Gastrocnemius medialis (tissue), 4 donors: ENCODE measurements around the gene ZIM2. TPM values are rescaled to one million over a fixed set of nuclear protein-coding genes. Genes with fewer than 3 reads are reported as not detected.

Source experiments
- ATAC-seq, 2 donors: fragments of 150-250 bp; one replicate each; pipeline ENCODE4 v1.9.1; 2016
- DNase-seq, 2 donors: peaks; one replicate each; pipeline ENCODE4 v3.0.0-alpha.2; 2019
- H3K27ac ChIP-seq, 4 donors: fragments of 200-600 bp; sonication (generic); 1 replicate in 1 of 4; 2 replicates in 3 of 4; pipeline ENCODE4 v1.5.1; 2016 to 2018; ENCODE audit warnings: mild to moderate bottlenecking in 2 of 4, moderate library complexity in 1 of 4
- H3K27me3 ChIP-seq, 3 donors: fragments of 200-600 bp; sonication (generic) in 2 of 3; 1 replicate in 1 of 3; 2 replicates in 2 of 3; pipeline versions ENCODE4 v1.5.1 to v1.6.0; 2016 to 2019; ENCODE audit warnings: mild to moderate bottlenecking in 1 of 3, moderate library complexity in 1 of 3
- H3K36me3 ChIP-seq, 2 donors: fragments of 200-600 bp; sonication (generic) in 1 of 2; one replicate each; pipeline ENCODE4 v1.5.1; 2017 to 2018
- H3K4me1 ChIP-seq, 2 donors: fragments of 200-600 bp; sonication (generic) in 1 of 2; one replicate each; pipeline ENCODE4 v1.5.1; 2016 to 2017; ENCODE audit warnings: mild to moderate bottlenecking in 2 of 2
- H3K4me3 ChIP-seq, 4 donors: fragments of 200-600 bp; sonication (generic) in 3 of 4; 1 replicate in 1 of 4; 2 replicates in 3 of 4; pipeline ENCODE4 v1.5.1; 2016 to 2019; ENCODE audit warnings: mild to moderate bottlenecking in 2 of 4
- H3K9me3 ChIP-seq, 3 donors: fragments of 200-600 bp; sonication (generic) in 2 of 3; 1 replicate in 1 of 3; 2 replicates in 2 of 3; pipeline ENCODE4 v1.5.1; 2016 to 2019
- CTCF ChIP-seq, 5 experiments: fragments of 450-650 bp in 3 of 5; fragments of 200-600 bp in 2 of 5; sonication (generic) in 2 of 5; IDR thresholded peaks in 4 of 5; conservative IDR thresholded peaks in 1 of 5; 1 replicate in 4 of 5; 2 replicates in 1 of 5; pipeline ENCODE4 v1.5.1; 2016 to 2019; ENCODE audit warnings: antibody characterized with exemption in 5 of 5, mild to moderate bottlenecking in 3 of 5, moderate library complexity in 3 of 5
- POLR2A ChIP-seq, 2 donors: fragments of 450-650 bp; IDR thresholded peaks; one replicate each; pipeline ENCODE4 v1.6.1; 2017; ENCODE audit warnings: antibody characterized with exemption in 2 of 2, mild to moderate bottlenecking in 2 of 2, moderate library complexity in 2 of 2
- in situ Hi-C, 4 donors: fragments of 200-750 bp; cut with MboI; loops; one replicate each; pipeline versions ENCODE4 v1.15.0 to v1.8.0; 2017; ENCODE audit warnings: low sequenced_read_pairs in 4 of 4
- intact Hi-C: fragments of 100-400 bp; cut with DNase I; formaldehyde crosslinking; loops from one replicate; pipeline ENCODE4 v1.15.1; 2023; ENCODE audit warnings: low total_unique reads
- total RNA-seq, 4 donors: library from RNA; depleted of rRNA; stranded (reverse); fragments of >200 nt; gene quantifications; one replicate each; pipeline versions ENCODE4 v1.1.0 to v1.2.3, GENCODE V29; 2016

Gene ZIM2
- total RNA-seq, 4 donors from 2014 or later = 3.2 TPM; not detected in 3

- no peaks in the 10 kb centered on the region for H3K4me1 ChIP-seq
- H3K36me3 ChIP-seq = no peaks in the 10 kb centered on the region
- no peak for ATAC-seq
- in situ Hi-C loops (no loop called here), intact Hi-C loops (no loop called here)
- H3K27me3 ChIP-seq = no peaks in the 10 kb centered on the region
- no peak overlapping the region for H3K27ac ChIP-seq
- no peak for DNase-seq
- H3K9me3 ChIP-seq = no peaks in the 10 kb centered on the region
- TF ChIP-seq POLR2A (IDR thresholded peaks at IDR 0.05) (no peak), CTCF (IDR thresholded peaks at IDR 0.05 in 4 of 5, conservative IDR thresholded peaks at IDR 0.05 in 1 of 5) (no peak)
- no peak overlapping the region for H3K4me3 ChIP-seq
Measured at GRCh38 chr19:56732976-56733375, 107.5 kb downstream of the ZIM2 start.

GRCh38 chr19:56727677-56728076 lies 112.8 kb downstream of the ZIM2 start:
- Histone ChIP-seq H3K27ac (no peak overlapping the region), H3K9me3 (no peaks in the 10 kb centered on the region), H3K4me1 (no peaks in the 10 kb centered on the region), H3K36me3 (no peaks in the 10 kb centered on the region), H3K27me3 (no peaks in the 10 kb centered on the region), H3K4me3 (no peak overlapping the region)
- intact Hi-C loops = no loop called here
- in situ Hi-C loops = no loop called here
- ATAC-seq = no peak
- no peak for TF ChIP-seq CTCF (IDR thresholded peaks at IDR 0.05 in 4 of 5, conservative IDR thresholded peaks at IDR 0.05 in 1 of 5)
- no peak for TF ChIP-seq POLR2A (IDR thresholded peaks at IDR 0.05)
- DNase-seq = no peak

GRCh38 chr19:56725829-56726424 lies 114.6 kb downstream of the ZIM2 start:
- TF ChIP-seq CTCF (IDR thresholded peaks at IDR 0.05 in 4 of 5, conservative IDR thresholded peaks at IDR 0.05 in 1 of 5) = no peak
- TF ChIP-seq POLR2A (IDR thresholded peaks at IDR 0.05) = no peak
- in situ Hi-C loops (no loop called here), intact Hi-C loops (no loop called here)
- no peaks in the 10 kb centered on the region for H3K4me1 ChIP-seq
- no peaks in the 10 kb centered on the region for H3K36me3 ChIP-seq
- DNase-seq = no peak
- no peak overlapping the region for H3K27ac ChIP-seq
- no peaks in the 10 kb centered on the region for H3K27me3 ChIP-seq
- no peak for ATAC-seq
- no peak overlapping the region for H3K4me3 ChIP-seq
- no peaks in the 10 kb centered on the region for H3K9me3 ChIP-seq

Other genes starting within 250 kb of the ZIM2 start
- gene ZNF71, start 245.4 kb downstream of the ZIM2 start, total RNA-seq = 1 to 10 TPM; 6.7 to 7.5 (median 7.4) TPM
- gene SMIM17, start 197.6 kb downstream of the ZIM2 start, total RNA-seq = under 1 TPM in 1 of 4 donors, not detected in 3; 0.39 TPM
- gene ZNF835, start 169.0 kb downstream of the ZIM2 start, total RNA-seq = 1 to 10 TPM in 2 of 4 donors, under 1 TPM in 2; 0.27 to 2.4 (median 0.71) TPM
- gene PEG3, start within 50 bp of the ZIM2 start, total RNA-seq = 1 to 10 TPM in 1 of 4 donors, under 1 TPM in 3; 0.71 to 1.3 (median 0.84) TPM